GM12872 (cell line): ENCODE data around the gene DENND1A.

Source experiments
- CTCF ChIP-seq: IDR thresholded peaks from 3 replicates; pipeline ENCODE4 v1.5.1; 2011; ENCODE audit warnings: low read depth, mild to moderate bottlenecking, low read length, moderate library complexity; ENCODE audit not compliant: insufficient read depth

The DENND1A gene

DNA sequence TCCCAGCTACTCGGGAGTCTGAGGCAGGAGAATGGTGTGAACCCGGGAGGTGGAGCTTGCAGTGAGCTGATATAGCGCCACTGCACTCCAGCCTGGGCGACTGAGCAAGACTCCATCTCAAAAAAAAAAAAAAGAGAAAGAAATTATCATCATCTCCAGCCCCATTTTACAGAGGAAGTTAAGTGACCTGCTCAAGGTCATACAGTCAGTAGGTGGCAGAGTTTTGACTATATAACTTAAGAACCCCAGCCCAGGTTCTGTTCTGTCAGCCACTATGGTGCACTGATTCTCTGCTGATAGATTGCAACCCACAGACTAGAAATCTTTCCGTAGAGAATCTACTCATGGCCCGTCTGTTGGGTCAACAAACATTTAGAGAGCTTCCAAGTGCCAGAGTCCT is 25.7 kb upstream of the DENND1A start:
- 0 out of 3 replicates have a peak, but pooled peaks have one; percentile 11 for TF ChIP-seq CTCF

- no peak for TF ChIP-seq CTCF
Observed at GRCh38 chr9:123954518-123955280, 24.8 kb upstream of the DENND1A start.

DNA sequence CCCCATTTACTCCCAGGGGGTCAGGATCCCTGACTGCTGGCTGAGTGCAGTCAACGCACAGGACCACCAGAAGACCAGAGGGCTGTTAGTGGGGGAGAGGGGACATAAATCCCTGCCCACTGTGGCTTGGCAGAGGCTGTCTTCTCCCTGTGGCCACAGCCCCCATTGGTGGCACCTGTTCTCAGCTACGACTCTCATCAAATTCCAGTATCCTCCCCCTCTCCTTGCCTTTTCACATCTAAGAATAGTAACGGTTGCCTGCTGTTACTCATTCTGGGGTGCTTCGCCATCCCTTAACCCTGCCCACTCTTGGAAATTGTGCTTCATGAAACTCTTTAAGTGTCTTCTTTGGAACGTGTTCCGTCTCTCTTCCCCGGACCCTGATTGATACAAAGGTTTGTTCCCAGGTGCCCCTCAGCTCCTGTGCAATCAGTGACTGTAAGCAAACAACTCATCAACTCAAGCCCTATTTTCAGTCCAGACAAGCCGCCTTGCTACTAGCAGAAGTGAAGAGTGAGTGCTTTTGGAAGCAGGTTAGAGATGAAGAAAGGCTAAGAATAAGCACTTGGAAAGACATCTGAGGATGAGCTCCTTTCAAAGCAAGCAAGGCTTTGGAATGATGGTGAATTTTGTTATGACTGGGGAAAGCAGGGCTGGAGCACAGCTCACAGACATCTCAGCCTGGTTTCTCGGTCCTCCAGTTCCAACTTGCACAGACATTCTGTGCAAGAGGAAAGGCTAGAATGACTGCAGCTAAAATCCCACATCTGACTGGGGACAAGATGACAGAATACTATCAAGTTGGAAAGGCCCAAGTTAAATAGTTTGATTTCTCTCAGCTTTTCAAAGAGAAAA is 22.9 kb upstream of the DENND1A start:
- no peak for TF ChIP-seq CTCF

DNA sequence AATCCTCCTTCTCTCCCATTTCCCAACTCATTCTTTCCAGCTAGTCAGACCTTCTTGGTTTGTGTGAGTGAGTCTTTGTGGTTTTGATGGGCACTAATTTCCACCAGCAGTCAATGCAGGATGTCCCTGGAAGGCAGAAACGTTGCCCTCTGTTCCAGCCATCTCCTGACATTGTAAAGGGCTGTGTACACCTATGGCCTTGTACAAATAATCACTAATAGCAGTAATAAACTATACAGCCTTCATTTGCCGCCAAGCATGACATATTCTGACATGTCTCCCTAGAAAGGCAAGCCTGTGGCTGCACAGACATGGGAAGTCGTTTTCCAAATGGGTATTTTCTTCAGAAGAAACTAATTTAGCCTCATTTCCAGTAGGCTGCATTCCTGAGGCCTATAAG is 18.4 kb upstream of the DENND1A start:
- no peak for TF ChIP-seq CTCF

- TF ChIP-seq CTCF = no peak
Observed at GRCh38 chr9:123947326-123947725, 17.4 kb upstream of the DENND1A start.

- no peak for TF ChIP-seq CTCF
Observed at GRCh38 chr9:123946101-123946821, 16.3 kb upstream of the DENND1A start.

GRCh38 chr9:123945532-123945931 is 15.6 kb upstream of the DENND1A start:
- TF ChIP-seq CTCF = no peak
